Heart right ventricle (tissue), 16 donors: ENCODE data around the gene IGFL4. TPM values are rescaled to one million over a fixed set of nuclear protein-coding genes. Genes with fewer than 3 reads are reported as not detected.
A peak's percentile ranks its signal among the peaks of the same experiment; 100 is the strongest.

Source experiments
- ATAC-seq, 8 donors: fragments of 200-7000 bp; cut with Tn5 transposase; one replicate each; pipeline ENCODE4 v1.9.1; 2020; ENCODE audit warnings: mild to moderate bottlenecking in 8 of 8, moderate library complexity in 8 of 8, moderate number of reproducible peaks in 1 of 8
- DNase-seq, 2 donors: peaks; one replicate each; pipeline ENCODE4 v3.0.0-alpha.2; 2020
- H3K27ac ChIP-seq, 10 donors: fragments of 200-600 bp; sonication (generic) in 2 of 10; one replicate each; pipeline versions ENCODE4 v1.5.0 to v1.8.0; 2020 to 2022; ENCODE audit warnings: mild to moderate bottlenecking in 3 of 10
- H3K27me3 ChIP-seq, 7 donors: fragments of 200-600 bp; one replicate each; pipeline ENCODE4 v1.8.0; 2021 to 2022; ENCODE audit warnings: mild to moderate bottlenecking in 2 of 7
- H3K36me3 ChIP-seq, 9 donors: fragments of 200-600 bp; sonication (generic) in 1 of 9; one replicate each; pipeline versions ENCODE4 v1.5.0 to v1.8.0; 2020 to 2022; ENCODE audit warnings: mild to moderate bottlenecking in 2 of 9
- H3K4me1 ChIP-seq, 9 donors: fragments of 200-600 bp; sonication (generic) in 1 of 9; one replicate each; pipeline versions ENCODE4 v1.5.0 to v1.8.0; 2020 to 2022; ENCODE audit warnings: mild to moderate bottlenecking in 4 of 9
- H3K4me3 ChIP-seq, 10 donors: fragments of 200-600 bp; sonication (generic) in 2 of 10; one replicate each; pipeline versions ENCODE4 v1.5.0 to v1.8.0; 2020 to 2022; ENCODE audit warnings: mild to moderate bottlenecking in 7 of 10, moderate library complexity in 2 of 10
- H3K9me3 ChIP-seq, 11 donors: fragments of 200-600 bp in 10 of 11; sonication (generic) in 2 of 11; one replicate each; pipeline versions ENCODE4 v1.5.0 to v1.8.0; 2013 to 2022; ENCODE audit warnings: mild to moderate bottlenecking in 2 of 11, control low read depth in 1 of 11, moderate library complexity in 1 of 11
- WGBS, 2 donors: extraction: QIAGEN DNeasy Blood & Tissue Kit; methylation state at CpG; one replicate each; pipeline ENCODE4 v1.1.7; 2013; ENCODE audit warnings: inconsistent platforms in 1 of 2; 5-methylcytosine and 5-hydroxymethylcytosine counted together
- intact Hi-C, 10 donors: fragments of 100-400 bp; cut with DNase I; formaldehyde crosslinking; loops; one replicate each; pipeline versions ENCODE4 v1.11.1 to v1.14.2; 2022
- polyA plus RNA-seq, 2 donors: library from polyadenylated mRNA; stranded (reverse); fragments of 200-250 nt; gene quantifications; one replicate each; pipeline ENCODE4 v1.2.3, GENCODE V29; 2013
- total RNA-seq, 10 donors: library from RNA; stranded (reverse); fragmentation: NEBNext Ultra II Directional in 3 of 10; extraction: Animal tissue kit (Norgen Biotek cat#: 25700) in 3 of 10; gene quantifications; one replicate each; pipeline versions ENCODE4 v1.2.1 to v1.2.4, GENCODE V29; 2021 to 2023
- TF ChIP-seq, protein P1 (sequence below), 9 donors: fragments of 200-600 bp; sonication (generic) in 2 of 9; IDR thresholded peaks; one replicate each; pipeline versions ENCODE4 v1.5.0 to v1.8.0; 2021 to 2022; ENCODE audit warnings: antibody characterized with exemption in 9 of 9, mild to moderate bottlenecking in 5 of 9, moderate library complexity in 1 of 9
- donor health status: Arrhythmogenic right ventricular cardiomyopathy.
- donor health status: ischemic (EF 13 %, LVEDD 7.1; RV severe dilation, severe dysfunction).
- donor health status: healthy with polysubstance abuse.
- donor health status: DM: no; HTN: yes; CAD: no.
- donor health status: DM: no; HTN: no; CAD: no.
- donor health status: ischemic (EF 25% LVEDD 6.9; RV normal size, moderate dysfunction).
- donor health status: ischemic (EF 25% LVEDD 5.7; RV mildly dilated, moderate dysfunction).
- donor health status: healthy.
- donor health status: DM: yes; HTN: yes; CAD: no.
- donor health status: Ischemic cardiomyopathy.
- donor health status: ischemic (EF 35%, LVEDD 5.7; RV mildly dilated, moderate dysfunction).
- donor health status: nonischemic (EF 11% LVEDD 7.7; RV severe dilation, severe dysfunction).
- donor health status: DM: yes; HTN: yes; CAD: no.
- donor health status: PGD.
- donor health status: ischemic (EF 29% LVEDD 5.4; RV normal size, mild dysfunction).
- donor health status: nonischemic (EF 23%, LVEDD 6.1; RV moderate dilation, normal function).

IGFL4 gene
- total and polyA plus RNA-seq, 12 donors, result not detected

DNA sequence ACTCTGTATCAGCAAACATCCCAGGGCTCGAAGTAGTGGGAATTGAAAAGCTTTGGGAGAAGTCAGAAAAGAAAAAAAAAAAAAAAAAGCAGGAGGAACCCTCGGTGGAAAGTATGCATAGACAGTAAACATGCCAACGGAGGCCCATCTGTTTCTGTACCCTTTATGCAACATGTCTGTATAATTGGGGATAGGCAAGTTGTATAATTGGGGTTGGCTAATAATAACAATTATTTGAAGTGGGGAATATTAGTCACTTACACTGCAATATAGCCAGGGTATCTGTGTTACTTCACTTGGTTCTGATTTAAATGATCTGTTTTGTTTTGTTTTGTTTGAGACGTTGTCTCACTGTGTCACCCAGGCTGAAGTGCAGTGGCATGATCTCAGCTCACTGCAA is 12.1 kb upstream of the IGFL4 start:
- intact Hi-C loops, result no loop called here
- peaks cover 0 to 8% (median 0%) of the 10 kb centered on the region in 11 donors for H3K9me3 ChIP-seq
- ATAC-seq, result no peak
- H3K36me3 ChIP-seq, result no peaks in the 10 kb centered on the region
- H3K4me1 ChIP-seq, result no peaks in the 10 kb centered on the region
- no peak overlapping the region for H3K4me3 ChIP-seq
- no peak overlapping the region for H3K27ac ChIP-seq
- no peak for DNase-seq
- H3K27me3 ChIP-seq, result peaks cover 0 to 84% (median 60%) of the 10 kb centered on the region in 7 donors
- TF ChIP-seq, protein P1, sequence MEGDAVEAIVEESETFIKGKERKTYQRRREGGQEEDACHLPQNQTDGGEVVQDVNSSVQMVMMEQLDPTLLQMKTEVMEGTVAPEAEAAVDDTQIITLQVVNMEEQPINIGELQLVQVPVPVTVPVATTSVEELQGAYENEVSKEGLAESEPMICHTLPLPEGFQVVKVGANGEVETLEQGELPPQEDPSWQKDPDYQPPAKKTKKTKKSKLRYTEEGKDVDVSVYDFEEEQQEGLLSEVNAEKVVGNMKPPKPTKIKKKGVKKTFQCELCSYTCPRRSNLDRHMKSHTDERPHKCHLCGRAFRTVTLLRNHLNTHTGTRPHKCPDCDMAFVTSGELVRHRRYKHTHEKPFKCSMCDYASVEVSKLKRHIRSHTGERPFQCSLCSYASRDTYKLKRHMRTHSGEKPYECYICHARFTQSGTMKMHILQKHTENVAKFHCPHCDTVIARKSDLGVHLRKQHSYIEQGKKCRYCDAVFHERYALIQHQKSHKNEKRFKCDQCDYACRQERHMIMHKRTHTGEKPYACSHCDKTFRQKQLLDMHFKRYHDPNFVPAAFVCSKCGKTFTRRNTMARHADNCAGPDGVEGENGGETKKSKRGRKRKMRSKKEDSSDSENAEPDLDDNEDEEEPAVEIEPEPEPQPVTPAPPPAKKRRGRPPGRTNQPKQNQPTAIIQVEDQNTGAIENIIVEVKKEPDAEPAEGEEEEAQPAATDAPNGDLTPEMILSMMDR (IDR thresholded peaks at IDR 0.05), result no peak
- 59 to 65% methylated on average over 4 of the region's 4 CpGs for WGBS, 2 donors

DNA sequence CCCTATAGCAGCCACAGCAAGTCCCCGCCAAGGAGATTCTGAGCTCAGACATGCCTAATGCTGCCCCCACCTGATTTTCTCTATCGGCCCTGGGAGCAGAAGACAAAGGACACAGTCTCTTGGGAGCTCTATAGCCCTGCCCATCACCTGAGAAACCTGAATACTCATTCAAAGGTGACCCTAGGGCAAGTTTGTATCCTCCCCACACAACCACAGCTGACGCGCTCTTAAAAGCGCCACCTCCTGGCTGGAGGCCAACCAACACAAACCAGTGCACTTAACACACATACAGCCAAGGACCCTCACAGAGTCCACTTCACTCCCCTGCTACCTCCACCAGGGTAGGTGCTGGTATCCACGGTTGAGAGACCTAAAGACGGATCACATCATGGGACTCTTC is 8.8 kb upstream of the IGFL4 start:
- ATAC-seq, result no peak
- H3K4me3 ChIP-seq, result no peak overlapping the region

DNA sequence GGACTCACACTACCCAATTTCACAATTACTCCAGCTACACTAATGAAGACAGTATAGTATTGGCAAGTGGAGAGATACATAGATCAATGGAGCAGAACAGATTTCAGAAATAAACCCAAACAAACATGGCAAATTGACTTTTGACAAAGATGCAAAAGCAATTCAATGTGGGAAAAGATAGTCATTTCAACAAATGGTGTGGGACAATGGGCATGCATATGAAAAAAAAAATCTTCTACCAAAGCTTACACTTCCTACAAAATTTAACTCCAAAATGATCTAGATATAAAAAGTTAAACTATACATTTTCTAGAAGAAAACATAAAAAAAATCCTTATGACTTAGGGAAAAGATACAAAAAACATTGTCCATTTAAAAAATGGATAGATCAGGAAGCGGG is 2.7 kb upstream of the IGFL4 start:
- Histone ChIP-seq H3K4me1 (no peaks in the 10 kb centered on the region), H3K36me3 (no peaks in the 10 kb centered on the region), H3K27me3 (peaks cover 0 to 76% (median 61%) of the 10 kb centered on the region in 7 donors), H3K9me3 (peaks cover 0 to 13% (median 0%) of the 10 kb centered on the region in 11 donors), H3K27ac (no peak overlapping the region), H3K4me3 (no peak overlapping the region)
- intact Hi-C loops, result no loop called here
- DNase-seq (no peak), ATAC-seq (no peak)
- 84 to 95% methylated on average over 1 of the region's 1 CpG for WGBS, 2 donors
- TF ChIP-seq, protein P1 (IDR thresholded peaks at IDR 0.05), result no peak

More for the DNA sequence above, 8.8 kb upstream of the IGFL4 start:
- Histone ChIP-seq H3K27me3 (peaks cover 0 to 74% (median 61%) of the 10 kb centered on the region in 7 donors), H3K9me3 (peaks cover 0 to 20% (median 0%) of the 10 kb centered on the region in 11 donors), H3K27ac (no peak overlapping the region), H3K36me3 (no peaks in the 10 kb centered on the region), H3K4me1 (no peaks in the 10 kb centered on the region)
- TF ChIP-seq, protein P1 (IDR thresholded peaks at IDR 0.05), result peak in 1 of 9 donors; percentile 7
- intact Hi-C loops, result no loop called here
- DNase-seq, result no peak
- WGBS, 2 donors, result 36% methylated on average over 7 of the region's 7 CpGs

DNA sequence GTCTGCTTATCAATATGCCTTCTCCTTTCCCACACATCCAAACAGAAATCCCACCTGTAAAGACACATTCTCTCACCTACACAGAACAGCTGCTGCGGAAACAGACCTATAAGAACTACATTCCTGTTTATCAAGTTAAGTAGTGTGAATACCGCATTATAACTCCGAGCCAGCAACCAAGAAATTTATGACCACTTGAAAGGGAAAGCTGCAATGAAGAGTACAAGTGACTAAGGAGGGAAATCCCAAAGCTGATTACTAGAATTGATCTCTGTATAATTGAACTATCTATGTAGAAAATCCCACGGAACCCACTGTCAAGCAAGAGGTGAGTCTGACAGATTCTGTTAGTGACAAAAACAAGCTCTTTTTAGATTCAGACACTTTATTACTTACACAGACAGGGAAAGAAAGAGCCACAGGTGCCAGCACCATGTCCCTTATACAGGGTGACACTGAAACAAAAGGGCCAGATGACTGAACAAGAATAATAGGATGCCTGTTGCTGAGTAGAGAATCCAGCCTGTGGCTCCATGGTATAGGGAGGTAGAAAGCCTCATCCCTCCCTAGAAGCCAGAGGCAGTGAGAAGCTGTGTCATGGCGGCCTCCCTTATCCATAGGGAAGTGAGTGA is 1.6 kb upstream of the IGFL4 start:
- H3K27me3 ChIP-seq, result peaks cover 0 to 73% (median 50%) of the 10 kb centered on the region in 7 donors
- WGBS, 2 donors, result 85 to 88% methylated on average over 5 of the region's 5 CpGs
- TF ChIP-seq, protein P1 (IDR thresholded peaks at IDR 0.05), result no peak

More for the DNA sequence above, 1.6 kb upstream of the IGFL4 start:
- Histone ChIP-seq H3K36me3 (no peaks in the 10 kb centered on the region), H3K9me3 (peaks cover 0 to 12% (median 0%) of the 10 kb centered on the region in 11 donors), H3K4me3 (no peak overlapping the region), H3K4me1 (no peaks in the 10 kb centered on the region), H3K27ac (no peak overlapping the region)
- DNase-seq, result no peak
- intact Hi-C loops, result no loop called here
- ATAC-seq, result no peak
